GM10266 (cell line): ENCODE measurements around the gene CAMTA1.

ENCODE experiments used
- DNase-seq: peaks from one replicate; pipeline ENCODE4 v3.0.0; 2012; ENCODE audit errors: extremely low spot score
- TF ChIP-seq, protein P1 (sequence below): IDR thresholded peaks from 2 replicates; pipeline ENCODE4 v1.5.1; 2012; ENCODE audit warnings: mild to moderate bottlenecking, low read depth; ENCODE audit not compliant: control insufficient read depth, insufficient read depth; ENCODE audit errors: missing control alignments

The CAMTA1 gene

GRCh38 chr1:6782151-6782550 lies 3.1 kb upstream of the CAMTA1 start:
- TF ChIP-seq, protein P1, sequence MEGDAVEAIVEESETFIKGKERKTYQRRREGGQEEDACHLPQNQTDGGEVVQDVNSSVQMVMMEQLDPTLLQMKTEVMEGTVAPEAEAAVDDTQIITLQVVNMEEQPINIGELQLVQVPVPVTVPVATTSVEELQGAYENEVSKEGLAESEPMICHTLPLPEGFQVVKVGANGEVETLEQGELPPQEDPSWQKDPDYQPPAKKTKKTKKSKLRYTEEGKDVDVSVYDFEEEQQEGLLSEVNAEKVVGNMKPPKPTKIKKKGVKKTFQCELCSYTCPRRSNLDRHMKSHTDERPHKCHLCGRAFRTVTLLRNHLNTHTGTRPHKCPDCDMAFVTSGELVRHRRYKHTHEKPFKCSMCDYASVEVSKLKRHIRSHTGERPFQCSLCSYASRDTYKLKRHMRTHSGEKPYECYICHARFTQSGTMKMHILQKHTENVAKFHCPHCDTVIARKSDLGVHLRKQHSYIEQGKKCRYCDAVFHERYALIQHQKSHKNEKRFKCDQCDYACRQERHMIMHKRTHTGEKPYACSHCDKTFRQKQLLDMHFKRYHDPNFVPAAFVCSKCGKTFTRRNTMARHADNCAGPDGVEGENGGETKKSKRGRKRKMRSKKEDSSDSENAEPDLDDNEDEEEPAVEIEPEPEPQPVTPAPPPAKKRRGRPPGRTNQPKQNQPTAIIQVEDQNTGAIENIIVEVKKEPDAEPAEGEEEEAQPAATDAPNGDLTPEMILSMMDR = no peak

GRCh38 chr1:6783221-6783620 lies 2.0 kb upstream of the CAMTA1 start:
- TF ChIP-seq, protein P1 = no peak
- DNase-seq = no peak

More at GRCh38 chr1:6782151-6782550, 3.1 kb upstream of the CAMTA1 start:
- DNase-seq = no peak

- TF ChIP-seq, protein P1 = no peak
- no peak for DNase-seq
Measured at GRCh38 chr1:6783936-6784559, 1.2 kb upstream of the CAMTA1 start.

DNA sequence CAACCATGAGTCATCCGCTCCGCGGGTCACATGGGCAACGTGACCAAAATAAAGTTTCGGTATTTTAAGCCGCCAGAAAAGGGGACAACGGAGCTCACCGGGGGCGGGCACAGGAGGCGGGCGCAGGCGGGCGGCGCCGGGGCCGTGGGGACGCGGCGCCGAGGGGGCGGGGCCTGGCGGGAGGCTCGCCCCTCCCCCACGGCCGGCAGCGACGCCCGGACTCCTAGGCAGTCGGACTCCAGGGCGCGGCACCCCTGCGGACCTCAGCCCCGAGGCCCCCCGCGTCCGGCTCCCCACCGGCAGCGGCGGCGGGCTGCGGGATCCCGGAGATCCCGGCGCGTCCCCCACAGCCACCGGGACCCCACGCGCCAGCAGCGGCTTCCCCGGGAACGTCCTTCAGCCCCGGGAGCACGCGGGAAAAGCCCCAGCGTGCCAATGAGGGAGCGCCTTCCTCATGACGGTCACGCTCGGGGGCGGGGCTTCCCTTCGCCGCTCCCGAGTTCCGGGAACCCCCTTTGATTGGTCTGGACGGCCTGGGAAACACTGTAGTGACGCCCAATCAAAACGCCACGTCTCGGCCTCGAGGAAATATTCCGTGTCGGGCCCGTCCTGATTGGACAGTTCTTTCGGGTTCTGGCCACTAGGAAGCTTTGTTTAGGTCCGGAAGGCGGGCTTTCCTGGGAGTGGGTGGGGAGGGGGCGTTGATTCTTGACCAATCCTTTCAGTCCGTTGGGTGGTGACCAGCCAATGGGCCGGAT lies 515 bp upstream of the CAMTA1 start:
- TF ChIP-seq, protein P1 = no peak
- DNase-seq = peak; percentile 100

DNA sequence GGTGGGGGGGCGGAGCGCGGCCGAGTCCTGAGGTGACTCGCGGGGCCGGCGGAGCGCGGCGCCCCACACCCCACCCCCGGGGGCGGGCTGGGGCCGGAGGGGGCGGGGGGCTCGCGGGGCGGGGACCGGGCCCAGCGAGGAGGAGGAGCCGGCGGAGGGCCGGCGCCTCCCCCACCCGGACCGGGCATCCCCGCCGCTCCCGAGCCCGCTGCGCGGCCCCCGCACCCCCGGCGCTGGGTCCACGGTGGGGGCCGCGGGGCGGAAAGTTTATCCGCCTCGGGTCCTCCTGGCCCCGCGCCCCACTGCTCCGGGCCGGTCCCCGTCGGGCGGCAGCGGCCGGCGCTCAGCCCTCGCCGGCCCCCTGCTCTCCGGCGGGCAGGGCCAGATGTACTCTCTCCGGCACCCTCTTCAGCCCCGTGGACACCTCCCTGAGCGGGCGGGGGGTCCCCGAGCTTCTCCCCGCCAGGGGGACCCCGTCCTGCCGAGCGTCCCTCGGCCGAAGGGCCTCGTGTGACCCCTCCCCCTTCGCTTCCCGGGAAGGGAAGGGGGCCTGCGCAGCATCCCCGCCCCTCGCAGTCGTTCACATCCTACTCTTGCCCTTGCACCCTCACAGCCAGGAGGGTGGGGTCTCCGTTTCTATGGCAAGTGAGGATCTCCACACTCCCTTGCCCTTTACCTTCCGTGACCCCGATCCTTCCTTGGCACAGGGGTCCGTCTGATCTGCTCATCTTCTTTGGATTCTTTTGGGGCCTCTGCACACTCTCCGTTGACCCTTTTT lies 663 bp downstream of the CAMTA1 start:
- peak; percentile 90 for DNase-seq
- TF ChIP-seq, protein P1 = peak; percentile 21

DNA sequence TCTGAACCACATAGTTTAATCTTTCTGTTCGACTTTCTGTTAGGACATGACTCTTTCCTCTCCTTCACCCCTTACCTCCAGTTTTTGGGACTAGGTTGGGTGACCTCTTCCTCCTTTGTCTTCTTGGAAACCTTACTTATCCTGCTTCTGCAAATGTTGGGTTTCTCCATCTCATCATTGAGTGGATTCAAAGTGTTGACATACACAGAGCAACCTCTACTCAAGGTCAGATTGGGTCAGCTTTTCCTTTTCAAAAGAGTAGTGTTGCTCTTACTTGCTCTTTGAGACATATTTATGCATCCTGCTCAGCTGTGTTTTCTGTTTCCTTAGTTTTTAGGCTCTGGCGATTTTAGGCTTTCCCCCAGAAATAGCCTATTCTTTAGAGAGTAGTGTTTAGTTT lies 3.7 kb downstream of the CAMTA1 start:
- DNase-seq = no peak
- TF ChIP-seq, protein P1 = no peak
